HG02884 (cell line): ENCODE results near the gene SORCS2.

ENCODE experiments used
- ATAC-seq: cut with Tn5 transposase; IDR thresholded peaks from one replicate; pipeline ENCODE4 v1.9.1; 2021; ENCODE audit warnings: mild to moderate bottlenecking, moderate library complexity; ENCODE audit not compliant: unreplicated experiment

SORCS2 gene

DNA sequence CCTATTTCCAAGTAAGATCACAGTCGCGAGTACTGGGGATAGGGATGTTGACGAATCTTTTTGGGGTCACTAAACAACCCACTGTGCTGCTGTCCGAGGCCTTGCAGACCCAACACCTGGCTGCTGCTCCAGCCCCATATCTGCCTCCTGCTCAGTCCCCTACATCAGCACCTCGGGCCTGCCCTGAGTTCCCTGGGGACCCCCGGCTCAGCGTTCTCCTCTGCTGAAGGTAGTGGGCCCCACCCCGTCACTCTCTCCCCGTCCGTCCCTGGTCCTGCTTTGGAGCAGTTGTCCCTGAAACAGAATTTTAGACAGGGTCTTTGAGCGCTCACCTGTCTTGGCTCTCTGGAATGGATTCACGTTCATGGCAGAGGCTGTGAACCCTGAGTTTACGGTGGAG is 444.8 kb downstream of the SORCS2 start:
- ATAC-seq = no peak

- ATAC-seq = no peak
These were observed 445.6 kb downstream of the SORCS2 start for GRCh38 chr4:7637971-7638370.

DNA sequence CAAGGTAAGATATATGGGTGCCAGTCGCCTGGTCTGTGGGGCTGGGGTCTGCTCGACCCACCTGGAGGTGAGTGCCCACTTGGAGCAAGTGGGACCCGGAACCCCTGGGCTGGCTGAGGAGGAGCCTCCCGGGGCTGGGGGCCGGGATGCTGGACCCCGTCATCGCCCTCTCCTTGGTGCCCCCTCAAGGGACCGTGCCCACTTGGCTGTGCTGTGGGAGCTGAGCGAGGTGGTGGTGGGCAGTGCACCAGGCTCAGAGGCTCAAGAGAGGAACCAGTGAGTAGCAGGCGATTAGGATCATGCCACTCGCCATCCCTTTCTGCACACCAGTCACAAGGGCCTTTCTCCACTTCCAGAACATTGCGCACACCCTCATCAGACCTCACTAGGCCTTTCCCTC is 446.2 kb downstream of the SORCS2 start:
- no peak for ATAC-seq

DNA sequence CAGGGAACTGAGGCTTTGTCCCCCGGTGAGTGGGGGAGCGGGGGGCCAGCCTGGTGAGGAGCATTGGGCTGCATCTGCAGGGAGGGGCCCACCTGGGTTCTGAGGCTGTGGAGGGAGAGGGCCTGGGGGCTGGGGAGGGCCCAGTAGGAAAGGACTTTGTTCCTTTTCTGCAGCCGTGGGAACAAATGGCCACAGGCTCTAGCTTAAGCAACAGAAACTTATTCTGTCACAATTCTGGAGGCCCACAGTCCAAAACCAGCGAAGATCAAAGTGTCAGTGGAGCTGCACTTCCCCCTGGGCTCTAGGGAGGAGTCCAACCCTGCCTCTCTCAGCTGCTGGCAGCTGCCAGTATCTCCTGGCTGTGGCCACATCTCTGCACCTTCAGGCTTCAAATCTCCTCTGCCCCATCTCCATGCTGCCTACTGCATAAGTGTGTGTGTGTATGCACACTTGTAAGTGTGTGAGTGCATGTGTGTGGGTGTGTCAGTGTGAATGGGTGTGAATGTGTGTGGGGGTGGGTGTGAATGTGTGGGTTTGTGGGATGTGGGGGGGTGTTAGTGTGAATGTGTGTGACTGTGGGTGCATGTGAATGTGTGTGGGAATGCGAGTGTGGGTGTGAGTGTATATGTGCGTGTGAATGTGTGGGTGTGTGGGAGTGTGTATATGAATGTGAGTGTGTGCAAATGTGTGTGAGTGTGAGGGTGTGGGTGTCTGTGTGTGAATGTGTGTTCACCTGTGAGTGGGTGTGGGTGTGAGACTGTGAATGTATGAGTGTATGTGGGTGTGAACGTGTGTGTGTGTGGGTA is 446.8 kb downstream of the SORCS2 start:
- ATAC-seq = no peak

DNA sequence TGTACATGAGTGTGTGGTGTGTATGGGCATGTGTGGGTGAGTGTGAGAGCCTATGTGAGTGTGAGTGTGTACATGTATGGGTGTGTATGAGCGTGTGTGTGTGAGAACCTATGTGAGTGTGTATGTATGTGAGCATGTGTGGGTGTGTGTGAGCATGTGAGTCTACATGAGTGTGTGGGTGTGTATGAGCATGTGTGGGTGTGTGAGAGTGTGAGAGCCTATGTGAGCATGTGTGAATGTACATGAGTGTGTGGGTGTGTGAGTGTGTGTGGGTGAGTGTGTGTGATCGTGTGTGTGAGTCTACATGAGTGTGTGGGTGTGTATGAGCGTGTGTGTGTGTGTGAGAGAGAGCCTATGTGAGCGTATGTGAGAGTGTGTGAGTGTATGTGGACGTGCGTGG is 447.8 kb downstream of the SORCS2 start:
- no peak for ATAC-seq

GRCh38 chr4:7641712-7642111 is 449.4 kb downstream of the SORCS2 start:
- no peak for ATAC-seq

- ATAC-seq = no peak
These were observed 450.6 kb downstream of the SORCS2 start for GRCh38 chr4:7642741-7643458.

GRCh38 chr4:7645158-7645557 is 452.8 kb downstream of the SORCS2 start:
- ATAC-seq = no peak

DNA sequence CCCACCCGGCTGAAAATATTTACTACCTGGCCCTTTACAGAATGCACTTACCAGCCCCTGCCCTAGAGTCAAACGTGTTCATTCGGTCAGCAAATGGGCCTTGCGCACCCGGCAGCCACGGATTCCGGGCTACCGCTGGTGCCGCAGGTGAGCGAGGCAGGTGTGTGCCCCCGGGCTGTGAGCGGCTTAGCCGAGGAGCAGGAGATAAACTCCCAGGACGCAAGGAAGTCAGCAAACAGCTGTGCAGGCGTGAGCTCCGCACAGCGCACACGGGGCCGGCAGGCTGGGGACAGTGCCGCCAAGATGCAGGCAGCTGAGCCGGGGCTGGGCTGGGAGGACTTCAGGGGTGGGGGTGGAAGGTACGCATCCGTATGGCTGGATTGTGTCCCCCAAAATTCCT is 453.6 kb downstream of the SORCS2 start:
- no peak for ATAC-seq

DNA sequence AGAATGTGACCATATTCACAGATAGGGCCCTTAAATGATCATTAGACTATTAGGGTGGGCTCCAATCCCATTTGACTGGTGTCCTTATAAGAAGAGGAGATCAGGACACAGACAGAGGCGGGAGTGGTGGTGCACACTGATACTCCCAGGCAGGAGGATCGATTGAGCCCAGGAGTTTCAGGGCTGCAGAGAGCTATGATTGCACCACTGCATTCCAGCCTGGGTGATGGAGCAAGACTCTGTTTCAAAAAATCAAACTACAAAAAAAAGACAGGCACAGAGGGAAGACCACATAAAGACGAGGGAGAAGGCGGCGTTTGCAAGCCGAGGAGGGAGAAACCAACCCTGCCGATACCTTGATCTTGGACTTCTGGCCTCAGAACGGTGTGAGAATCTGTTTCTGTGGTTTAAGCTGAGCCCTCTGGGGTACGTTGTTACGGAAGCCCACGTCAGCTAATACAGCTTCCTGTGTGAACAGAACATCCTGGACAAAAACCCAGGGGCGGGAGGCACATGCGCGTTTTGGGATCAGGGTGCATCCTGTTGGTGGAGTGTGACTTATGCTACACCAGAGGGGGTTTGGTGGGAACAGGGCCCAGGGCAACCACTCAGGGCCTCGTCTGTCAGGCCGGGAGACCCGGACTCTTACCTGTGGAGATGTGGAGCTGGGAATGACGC is 454.2 kb downstream of the SORCS2 start:
- no peak for ATAC-seq

DNA sequence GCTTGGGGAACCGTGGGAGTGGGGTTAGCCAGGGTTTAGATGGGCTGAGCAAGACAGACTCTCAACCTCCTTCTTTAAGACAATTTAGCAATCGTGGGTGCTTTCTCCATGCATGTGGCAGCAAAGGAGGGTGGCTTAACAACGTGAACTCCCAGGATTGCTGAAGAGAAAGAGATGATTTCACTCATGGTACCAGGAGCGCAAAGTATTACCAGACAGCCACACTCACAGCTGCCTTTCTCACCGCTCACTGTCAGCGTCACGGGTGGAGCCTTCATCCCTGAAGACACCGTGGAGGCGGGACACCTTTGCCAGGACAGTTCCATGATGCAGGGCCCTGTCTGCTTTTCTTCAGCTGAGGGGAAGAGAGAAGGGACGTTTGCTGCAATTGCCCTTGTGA is 454.8 kb downstream of the SORCS2 start:
- ATAC-seq = no peak

DNA sequence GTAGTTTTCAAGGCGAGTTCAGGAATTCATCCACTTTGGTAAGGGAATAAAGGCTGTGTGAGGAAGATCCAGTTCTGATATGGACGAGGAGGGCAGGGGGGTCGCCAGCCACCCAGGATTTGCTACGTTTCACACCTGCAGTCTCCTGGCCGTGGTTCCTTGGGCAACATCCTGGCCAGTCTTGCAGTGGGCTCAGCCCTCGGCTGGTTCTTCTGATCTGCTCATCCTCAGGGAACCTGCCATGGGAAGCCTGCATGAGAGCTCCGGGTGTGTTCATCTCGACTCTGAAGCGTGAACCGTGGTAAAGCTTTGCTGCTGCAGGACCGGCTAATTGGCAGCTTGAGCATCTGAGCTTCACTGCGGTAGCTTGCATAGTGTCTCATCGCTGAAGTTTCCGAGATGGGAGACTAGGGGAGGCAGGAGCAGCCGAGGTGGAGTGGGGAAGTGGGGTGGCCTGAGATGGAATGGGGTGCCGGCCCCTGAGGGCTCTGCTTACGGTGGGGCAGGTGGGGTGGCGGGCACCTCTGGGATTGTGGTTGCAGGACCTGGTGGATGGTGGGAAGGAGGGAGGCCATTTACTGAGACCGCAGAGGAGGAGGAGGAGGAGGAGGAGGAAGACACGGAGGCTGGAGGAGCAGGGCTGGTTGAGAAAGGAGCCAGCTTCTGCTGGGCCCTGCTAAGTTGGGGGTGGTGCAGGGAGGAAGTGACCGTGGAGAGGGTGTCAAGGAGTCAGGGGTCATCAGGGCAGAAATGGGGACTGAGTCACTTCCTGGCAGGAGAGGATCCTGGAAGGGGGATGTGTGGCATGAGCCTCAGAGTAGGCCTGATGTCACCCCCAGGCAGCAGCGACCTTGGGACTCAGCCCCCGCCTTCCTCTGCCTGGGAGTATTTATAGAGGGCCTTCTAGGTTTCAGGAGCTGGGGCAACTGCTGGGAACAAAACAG is 455.5 kb downstream of the SORCS2 start:
- no peak for ATAC-seq

DNA sequence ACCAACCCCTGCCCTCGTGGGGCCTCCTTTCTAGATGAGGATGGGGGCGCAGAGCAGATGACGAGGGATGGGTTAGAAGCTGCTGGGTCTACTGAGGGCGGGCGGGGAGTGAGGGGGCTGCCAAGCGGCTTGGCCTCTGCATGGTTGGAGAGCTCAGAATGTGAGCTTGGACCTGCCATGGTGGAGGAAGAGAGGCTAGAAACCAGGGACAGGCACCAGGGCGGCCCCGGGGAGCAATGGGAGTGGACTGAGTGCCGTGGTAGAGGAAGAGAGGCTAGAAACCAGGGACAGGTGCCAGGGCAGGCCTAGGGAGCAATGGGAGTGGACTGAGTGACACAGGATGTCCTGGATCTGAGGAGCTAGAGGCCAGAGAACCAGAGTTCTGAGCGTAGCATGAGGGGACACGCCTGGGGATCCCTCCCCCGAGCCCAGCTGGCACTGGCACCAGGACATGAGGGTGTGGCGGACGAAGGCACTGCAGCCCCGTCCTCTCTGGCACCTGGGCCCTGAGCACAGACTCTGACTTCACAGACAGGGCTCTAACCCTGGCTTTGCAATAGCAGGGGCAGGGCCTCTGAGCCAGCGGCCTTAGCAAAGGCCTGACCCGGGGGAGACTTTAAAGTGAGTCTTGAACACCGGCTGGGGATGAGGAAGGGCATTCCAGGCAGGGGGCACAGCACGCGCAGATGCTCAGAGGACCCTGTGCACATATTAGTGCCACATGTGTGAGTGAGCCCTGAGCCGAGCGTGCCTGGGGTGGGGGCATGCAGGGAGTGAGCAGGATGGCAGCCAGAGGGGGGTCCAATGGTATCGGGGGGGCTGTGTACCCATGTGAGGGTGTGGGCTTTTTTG is 456.4 kb downstream of the SORCS2 start:
- no peak for ATAC-seq

DNA sequence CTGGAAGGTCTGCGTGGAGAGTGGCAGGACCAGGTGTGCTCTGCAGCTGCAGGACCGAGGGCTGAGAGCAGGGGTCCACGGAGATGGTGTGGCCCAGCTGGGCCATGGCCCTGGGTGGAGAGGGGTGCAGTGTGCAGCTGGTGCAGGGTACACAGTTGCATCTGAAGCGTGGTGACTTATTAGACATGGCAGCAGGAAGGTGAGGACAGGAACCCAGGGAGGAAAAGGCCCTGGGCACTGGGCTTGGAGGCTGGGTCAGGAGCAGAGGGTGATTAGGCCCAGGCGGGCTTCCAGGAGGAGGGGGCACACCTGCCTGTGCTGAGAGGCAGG is 457.0 kb downstream of the SORCS2 start:
- no peak for ATAC-seq

GRCh38 chr4:7649741-7650531 is 457.6 kb downstream of the SORCS2 start:
- no peak for ATAC-seq

DNA sequence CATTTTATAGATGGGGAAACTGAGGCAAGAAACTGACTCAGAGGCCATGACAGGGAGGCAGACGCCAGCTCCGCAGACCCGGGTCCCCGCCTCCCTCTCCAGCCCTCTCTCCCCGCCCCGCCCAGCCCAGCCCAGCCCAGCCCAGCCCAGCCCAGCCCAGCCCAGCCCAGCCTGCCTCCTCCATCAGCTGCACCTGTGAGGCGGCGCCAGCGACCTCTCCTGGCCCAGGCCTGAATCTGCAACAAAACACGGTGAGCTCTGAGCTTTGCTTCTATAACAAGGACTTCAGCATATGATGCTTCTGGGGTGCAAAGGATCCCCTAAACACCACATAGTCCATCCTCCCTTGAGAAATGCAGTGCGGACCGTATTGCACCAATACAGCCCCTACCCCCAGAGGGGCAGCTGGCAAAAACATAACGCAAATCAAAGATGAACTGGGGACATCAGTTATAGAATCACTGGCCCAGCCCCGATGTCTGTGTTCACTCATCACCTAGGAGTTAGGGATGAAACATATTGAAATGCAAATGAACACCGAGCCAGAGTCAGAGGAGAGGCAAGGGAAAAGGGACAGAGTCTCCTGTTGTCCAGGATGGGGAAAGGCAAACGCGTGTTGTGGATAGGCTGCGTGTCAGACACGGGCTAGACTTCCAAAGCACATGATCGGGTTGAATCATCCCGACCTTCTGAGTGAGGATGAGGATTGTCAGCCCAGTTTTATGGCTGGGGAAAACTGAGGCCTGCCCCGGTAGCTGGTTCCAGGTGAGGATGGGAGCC is 458.5 kb downstream of the SORCS2 start:
- no peak for ATAC-seq

DNA sequence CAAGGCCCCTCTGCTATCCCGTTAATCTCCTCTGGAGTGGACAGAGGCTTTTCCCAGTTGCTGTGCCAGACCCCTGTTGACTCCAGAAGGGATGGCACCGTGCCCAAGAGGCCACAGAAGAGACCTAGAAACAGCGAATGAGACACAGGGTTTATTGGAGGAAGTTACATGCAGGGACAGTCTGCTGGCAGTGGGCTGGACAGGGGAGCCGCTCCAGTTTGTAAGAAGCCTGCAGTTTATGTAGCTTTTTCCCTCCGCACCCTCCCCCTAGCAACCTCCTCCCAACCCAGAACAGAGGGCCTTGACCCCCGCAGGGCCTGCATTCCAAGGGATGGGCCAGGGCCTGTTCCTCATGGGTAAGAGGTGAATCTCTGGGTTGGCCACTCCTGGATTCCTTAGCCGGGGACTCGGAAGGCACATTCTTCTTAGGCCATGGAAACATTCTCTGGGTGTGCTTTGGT is 459.2 kb downstream of the SORCS2 start:
- no peak for ATAC-seq

DNA sequence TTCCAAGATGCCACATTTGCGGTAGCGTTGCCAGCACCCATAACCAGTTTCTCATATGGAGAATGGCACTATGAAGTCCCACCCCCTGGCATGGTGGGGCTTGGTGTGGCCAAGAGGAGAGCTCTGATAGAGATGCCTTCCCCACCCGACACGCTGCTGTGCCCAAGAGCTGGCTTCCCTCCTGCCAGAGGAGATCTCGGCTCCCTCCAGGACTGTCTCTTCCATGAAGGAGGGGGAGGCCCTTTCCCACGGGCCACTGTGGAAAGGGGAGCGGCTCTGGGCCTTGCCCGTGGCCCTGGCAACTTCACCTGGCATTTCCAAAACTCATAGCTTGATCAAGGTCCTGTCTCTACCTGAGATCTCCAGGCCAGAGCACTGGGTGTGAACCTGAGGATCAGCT is 459.7 kb downstream of the SORCS2 start:
- no peak for ATAC-seq
